NAMALWA (cell line): ENCODE measurements around the gene SPOUT1.
A peak's percentile ranks its signal among the peaks of the same experiment; 100 is the strongest.
"Not testable (repeated sequence)": the region's sequence is repeated elsewhere in the genome, so short reads cannot be mapped to it uniquely, and the experiment has no call there.

Experiments
- DNase-seq: peaks from one replicate; pipeline ENCODE4 v3.0.0-alpha.2; 2015; ENCODE audit warnings: low spot score

Gene SPOUT1

GRCh38 chr9:128809831-128810230, 19.8 kb downstream of the SPOUT1 start:
- DNase-seq, result no peak

- DNase-seq, result no peak
These were observed 20.5 kb downstream of the SPOUT1 start for GRCh38 chr9:128809036-128809599.

GRCh38 chr9:128808543-128808942, 21.1 kb downstream of the SPOUT1 start:
- DNase-seq, result no peak

- no peak for DNase-seq
These were observed 21.8 kb downstream of the SPOUT1 start for GRCh38 chr9:128807827-128808226.

GRCh38 chr9:128805661-128806060, 23.9 kb downstream of the SPOUT1 start:
- no peak for DNase-seq

- DNase-seq, result no peak
These were observed 27.1 kb downstream of the SPOUT1 start for GRCh38 chr9:128802482-128802881.

GRCh38 chr9:128800061-128800460, 29.5 kb downstream of the SPOUT1 start:
- no peak for DNase-seq

- DNase-seq, result no peak
These were observed 30.7 kb downstream of the SPOUT1 start for GRCh38 chr9:128798896-128799295.

- not testable (repeated sequence) for DNase-seq
These were observed 34.6 kb downstream of the SPOUT1 start for GRCh38 chr9:128794961-128795360.

GRCh38 chr9:128792978-128793686, 36.5 kb downstream of the SPOUT1 start:
- DNase-seq, result no peak

- no peak for DNase-seq
These were observed 37.5 kb downstream of the SPOUT1 start for GRCh38 chr9:128792134-128792533.

- no peak for DNase-seq
These were observed 39.1 kb downstream of the SPOUT1 start for GRCh38 chr9:128790536-128790935.

GRCh38 chr9:128788445-128788844, 41.1 kb downstream of the SPOUT1 start:
- no peak for DNase-seq

GRCh38 chr9:128787659-128788058, 41.9 kb downstream of the SPOUT1 start:
- DNase-seq, result peak; percentile 20

GRCh38 chr9:128786681-128787601, 42.7 kb downstream of the SPOUT1 start, which contains the start of gene TBC1D13:
TSS of gene TBC1D13 (plus strand) at chr9:128787253. CDS start at chr9:128787354, 101 bp downstream.
- DNase-seq, result peak; percentile 93

GRCh38 chr9:128785427-128785826, 44.2 kb downstream of the SPOUT1 start:
- no peak for DNase-seq

- no peak for DNase-seq
These were observed 46.9 kb downstream of the SPOUT1 start for GRCh38 chr9:128782669-128783068.

- peak; percentile 32 for DNase-seq
These were observed 48.2 kb downstream of the SPOUT1 start for GRCh38 chr9:128781187-128782070.

GRCh38 chr9:128780093-128780492, 49.5 kb downstream of the SPOUT1 start:
- DNase-seq, result not testable (repeated sequence)

GRCh38 chr9:128774804-128775203, 54.8 kb downstream of the SPOUT1 start:
- DNase-seq, result no peak

GRCh38 chr9:128773049-128773448, 56.5 kb downstream of the SPOUT1 start:
- no peak for DNase-seq
